HG03097 (cell line): ENCODE results near the gene NTM.
"Not testable (repeated sequence)": the region's sequence is repeated elsewhere in the genome, so short reads cannot be mapped to it uniquely, and the experiment has no call there.

Source experiments
- ATAC-seq: cut with Tn5 transposase; IDR thresholded peaks from one replicate; pipeline ENCODE4 v1.9.1; 2021; ENCODE audit not compliant: unreplicated experiment, low FRiP score

The NTM gene

GRCh38 chr11:132043714-132044113 lies 673.3 kb downstream of the NTM start:
- no peak for ATAC-seq

GRCh38 chr11:132045107-132045506 lies 674.7 kb downstream of the NTM start:
- no peak for ATAC-seq

- ATAC-seq: no peak
Measured at GRCh38 chr11:132046288-132046865, 676.0 kb downstream of the NTM start.

GRCh38 chr11:132047167-132047566 lies 676.8 kb downstream of the NTM start:
- ATAC-seq: no peak

GRCh38 chr11:132048040-132048439 lies 677.6 kb downstream of the NTM start:
- no peak for ATAC-seq

GRCh38 chr11:132049205-132049604 lies 678.8 kb downstream of the NTM start:
- no peak for ATAC-seq

- ATAC-seq: no peak
Measured at GRCh38 chr11:132050049-132050448, 679.6 kb downstream of the NTM start.

- no peak for ATAC-seq
Measured at GRCh38 chr11:132050577-132051165, 680.3 kb downstream of the NTM start.

- ATAC-seq: no peak
Measured at GRCh38 chr11:132051704-132052103, 681.3 kb downstream of the NTM start.

- ATAC-seq: no peak
Measured at GRCh38 chr11:132052342-132052741, 681.9 kb downstream of the NTM start.

GRCh38 chr11:132052904-132053303 lies 682.5 kb downstream of the NTM start:
- ATAC-seq: no peak

GRCh38 chr11:132054822-132055221 lies 684.4 kb downstream of the NTM start:
- ATAC-seq: no peak

GRCh38 chr11:132055296-132055695 lies 684.9 kb downstream of the NTM start:
- no peak for ATAC-seq

- no peak for ATAC-seq
Measured at GRCh38 chr11:132056689-132057088, 686.3 kb downstream of the NTM start.

GRCh38 chr11:132057266-132057665 lies 686.9 kb downstream of the NTM start:
- ATAC-seq: no peak

- no peak for ATAC-seq
Measured at GRCh38 chr11:132058211-132058772, 687.9 kb downstream of the NTM start.

GRCh38 chr11:132060567-132060966 lies 690.2 kb downstream of the NTM start:
- no peak for ATAC-seq

- ATAC-seq: no peak
Measured at GRCh38 chr11:132062031-132062430, 691.6 kb downstream of the NTM start.

- no peak for ATAC-seq
Measured at GRCh38 chr11:132062541-132062940, 692.1 kb downstream of the NTM start.

GRCh38 chr11:132064987-132065620 lies 694.7 kb downstream of the NTM start:
- ATAC-seq: no peak

- no peak for ATAC-seq
Measured at GRCh38 chr11:132068556-132068955, 698.1 kb downstream of the NTM start.

- ATAC-seq: not testable (repeated sequence)
Measured at GRCh38 chr11:132069593-132069992, 699.2 kb downstream of the NTM start.
